Left kidney (tissue), 2 donors: ENCODE data around the gene PRPF19. TPM values are rescaled to one million over a fixed set of nuclear protein-coding genes. Genes with fewer than 3 reads are reported as not detected.

Source experiments
- DNase-seq: peaks from one replicate; pipeline ENCODE4 v3.0.0-alpha.2; 2013
- polyA plus RNA-seq: library from polyadenylated mRNA; unstranded; fragments of 120-200 nt; gene quantifications from one replicate; pipeline ENCODE4 v1.2.1, GENCODE V29; 2013; ENCODE audit not compliant: insufficient read length

The PRPF19 gene
- polyA plus RNA-seq, 1 donor = 127 TPM

GRCh38 chr11:60924110-60924905 is 17.9 kb upstream of the PRPF19 start, which contains the start of gene TMEM132A:
Gene TMEM132A, plus strand, starts transcription at chr11:60924460. Its CDS starts 174 bp downstream, at chr11:60924634.
- DNase-seq = peak; percentile 71

- DNase-seq = no peak
These were observed 17.4 kb upstream of the PRPF19 start for GRCh38 chr11:60923800-60924109.

GRCh38 chr11:60923326-60923725 is 16.9 kb upstream of the PRPF19 start:
- no peak for DNase-seq

- DNase-seq = no peak
These were observed 16.5 kb upstream of the PRPF19 start for GRCh38 chr11:60922906-60923305.

GRCh38 chr11:60921777-60922335 is 15.5 kb upstream of the PRPF19 start:
- no peak for DNase-seq

- no peak for DNase-seq
These were observed 14.9 kb upstream of the PRPF19 start for GRCh38 chr11:60921259-60921658.

- no peak for DNase-seq
These were observed 13.6 kb upstream of the PRPF19 start for GRCh38 chr11:60919956-60920355.

- no peak for DNase-seq
These were observed 12.9 kb upstream of the PRPF19 start for GRCh38 chr11:60919320-60919719.

- DNase-seq = no peak
These were observed 12.5 kb upstream of the PRPF19 start for GRCh38 chr11:60918939-60919265.

GRCh38 chr11:60918251-60918938 is 12.0 kb upstream of the PRPF19 start:
- DNase-seq = no peak

GRCh38 chr11:60917267-60917666 is 10.9 kb upstream of the PRPF19 start:
- DNase-seq = no peak

- DNase-seq = no peak
These were observed 10.4 kb upstream of the PRPF19 start for GRCh38 chr11:60916669-60917206.

- DNase-seq = no peak
These were observed 9.0 kb upstream of the PRPF19 start for GRCh38 chr11:60915248-60915914.

GRCh38 chr11:60914633-60915247 is 8.4 kb upstream of the PRPF19 start:
- no peak for DNase-seq

GRCh38 chr11:60913793-60914632 is 7.6 kb upstream of the PRPF19 start, which contains the start of gene TMEM109:
Gene TMEM109, plus strand, starts transcription at chr11:60914158. Its CDS starts 5,536 bp downstream, at chr11:60919694.
- DNase-seq = peak; percentile 92

- DNase-seq = no peak
These were observed 6.6 kb upstream of the PRPF19 start for GRCh38 chr11:60912851-60913528.

- DNase-seq = no peak
These were observed 6.0 kb upstream of the PRPF19 start for GRCh38 chr11:60912223-60912850.

GRCh38 chr11:60910711-60911380 is 4.5 kb upstream of the PRPF19 start:
- DNase-seq = no peak

GRCh38 chr11:60910281-60910687 is 3.9 kb upstream of the PRPF19 start:
- no peak for DNase-seq
